ENCODE measurements around the gene KLHL29.

DNA sequence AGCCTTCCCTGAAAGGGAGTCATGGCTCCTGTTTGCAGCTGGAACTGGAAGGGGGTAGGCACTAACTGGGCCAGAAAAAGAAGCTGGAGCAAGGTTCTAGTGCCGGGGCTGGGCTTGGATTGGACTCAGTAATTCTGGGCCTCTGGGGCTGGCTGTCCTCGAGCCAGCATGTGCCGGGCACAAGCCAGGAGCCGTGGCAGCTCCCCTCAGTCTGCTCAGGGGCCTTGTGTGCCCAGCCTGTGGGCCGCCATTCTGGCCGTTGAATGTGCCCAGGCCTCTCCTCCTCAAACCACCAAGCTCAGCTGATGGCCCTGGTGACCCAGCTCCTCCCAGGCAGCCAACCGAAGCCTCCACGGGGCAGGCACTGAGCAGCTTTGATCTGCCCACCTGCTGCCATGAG lies 119.6 kb downstream of the KLHL29 start:
- TF ChIP-seq POLR2AphosphoS5 (IDR thresholded peaks at IDR 0.05; ENCODE audit: low read depth, low read length) (no peak), POLR2A (IDR thresholded peaks at IDR 0.05; ENCODE audit: low read depth, low read length) (no peak), TAF1 (IDR thresholded peaks at IDR 0.05; ENCODE audit: borderline replicate concordance, low read depth, low read length) (no peak)
